Testis (tissue), 3 donors: ENCODE results near the gene FNDC5. TPM values are rescaled to one million over a fixed set of nuclear protein-coding genes. Genes with fewer than 3 reads are reported as not detected.

ENCODE experiments used
- DNase-seq: peaks from one replicate; pipeline ENCODE4 v3.0.0-alpha.2; 2019
- H3K27ac ChIP-seq, 2 donors: fragments of 200-600 bp; sonication (generic); one replicate each; pipeline ENCODE4 v1.5.1; 2019
- H3K27me3 ChIP-seq: fragments of 200-600 bp; sonication (generic); one replicate; pipeline ENCODE4 v1.5.1; 2019
- H3K36me3 ChIP-seq: fragments of 200-600 bp; sonication (generic); one replicate; pipeline ENCODE4 v1.5.1; 2017; ENCODE audit warnings: low read depth; ENCODE audit errors: missing control alignments
- H3K4me1 ChIP-seq: fragments of 200-600 bp; sonication (generic); one replicate; pipeline ENCODE4 v1.5.1; 2019
- H3K4me3 ChIP-seq, 2 donors: fragments of 200-600 bp; sonication (generic); one replicate each; pipeline ENCODE4 v1.5.1; 2017 to 2019
- H3K9me3 ChIP-seq: fragments of 200-600 bp; sonication (generic); one replicate; pipeline ENCODE4 v1.5.1; 2017
- CTCF ChIP-seq, 3 experiments: fragments of 450-650 bp in 2 of 3; fragments of 200-600 bp in 1 of 3; sonication (generic) in 1 of 3; IDR thresholded peaks; one replicate each; pipeline ENCODE4 v1.5.1; 2016 to 2019; ENCODE audit warnings: antibody characterized with exemption in 3 of 3, mild to moderate bottlenecking in 2 of 3, moderate library complexity in 1 of 3
- POLR2A ChIP-seq: fragments of 450-650 bp; IDR thresholded peaks from one replicate; pipeline ENCODE4 v1.6.1; 2017; ENCODE audit warnings: antibody characterized with exemption, mild to moderate bottlenecking, moderate library complexity
- WGBS, 2 donors: methylation state at CpG; one replicate each; pipeline ENCODE4 v1.1.5; 2018; 5-methylcytosine and 5-hydroxymethylcytosine counted together
- intact Hi-C: fragments of 100-400 bp; cut with DNase I; formaldehyde crosslinking; loops from one replicate; pipeline ENCODE4 v1.15.1; 2023; ENCODE audit warnings: low total_unique reads
- polyA plus RNA-seq: library from polyadenylated mRNA; stranded (reverse); fragments of 350-450 nt; fragmentation: Illumina TruSeq; extraction: RNeasy Lipid Tissue Mini Kit (QIAGEN cat#74804); gene quantifications from one replicate; pipeline ENCODE4 v1.2.3, GENCODE V29; 2014; ENCODE audit warnings: low read depth, low replicate concordance; ENCODE audit not compliant: insufficient read depth
- total RNA-seq, 2 donors: library from RNA; depleted of rRNA; stranded (reverse); fragments of >200 nt; gene quantifications; one replicate each; pipeline ENCODE4 v1.2.3, GENCODE V29; 2016

Gene FNDC5
- total and polyA plus RNA-seq, 3 donors from 2014 or later: 9.4 to 16.3 (median 11.3) TPM

- Histone ChIP-seq H3K27ac (no peak overlapping the region), H3K36me3 (no peaks in the 10 kb centered on the region), H3K9me3 (no peaks in the 10 kb centered on the region), H3K27me3 (no peaks in the 10 kb centered on the region), H3K4me1 (peaks cover 11% of the 10 kb centered on the region), H3K4me3 (no peak overlapping the region)
- DNase-seq: no peak
- TF ChIP-seq POLR2A (no peak), CTCF (IDR thresholded peaks at IDR 0.05) (no peak)
- WGBS, 2 donors: 95 to 96% methylated on average over 3 to 9 of the region's 9 CpGs
- intact Hi-C loops: no loop called here
Measured at GRCh38 chr1:32898056-32898455, 27.3 kb upstream of the FNDC5 start.

GRCh38 chr1:32897082-32898049 is 26.7 kb upstream of the FNDC5 start:
- H3K9me3 ChIP-seq: no peaks in the 10 kb centered on the region
- no peak overlapping the region for H3K27ac ChIP-seq
- H3K27me3 ChIP-seq: no peaks in the 10 kb centered on the region
- H3K4me1 ChIP-seq: peaks cover 11% of the 10 kb centered on the region
- H3K4me3 ChIP-seq: no peak overlapping the region
- intact Hi-C loops: no loop called here
- DNase-seq: no peak
- TF ChIP-seq POLR2A (no peak), CTCF (IDR thresholded peaks at IDR 0.05) (no peak)
- 80 to 82% methylated on average over 11 of the region's 11 CpGs for WGBS, 2 donors
- no peaks in the 10 kb centered on the region for H3K36me3 ChIP-seq

GRCh38 chr1:32896451-32896850 is 25.7 kb upstream of the FNDC5 start:
- no peaks in the 10 kb centered on the region for H3K27me3 ChIP-seq
- DNase-seq: no peak
- no peak overlapping the region for H3K4me3 ChIP-seq
- H3K4me1 ChIP-seq: peaks cover 7% of the 10 kb centered on the region
- no peaks in the 10 kb centered on the region for H3K36me3 ChIP-seq
- intact Hi-C loops: no loop called here
- no peak overlapping the region for H3K27ac ChIP-seq
- WGBS, 2 donors: 82 to 84% methylated on average over 3 to 5 of the region's 5 CpGs
- H3K9me3 ChIP-seq: no peaks in the 10 kb centered on the region
- TF ChIP-seq CTCF (IDR thresholded peaks at IDR 0.05) (no peak), POLR2A (no peak)

- Histone ChIP-seq H3K4me1 (peaks cover 7% of the 10 kb centered on the region), H3K9me3 (no peaks in the 10 kb centered on the region), H3K27me3 (no peaks in the 10 kb centered on the region), H3K36me3 (no peaks in the 10 kb centered on the region), H3K27ac (no peak overlapping the region), H3K4me3 (no peak overlapping the region)
- intact Hi-C loops: no loop called here
- DNase-seq: no peak
- WGBS, 2 donors: 92 to 95% methylated on average over 18 to 26 of the region's 26 CpGs
- no peak for TF ChIP-seq POLR2A
- TF ChIP-seq CTCF (IDR thresholded peaks at IDR 0.05): no peak
Measured at GRCh38 chr1:32895325-32896215, 24.9 kb upstream of the FNDC5 start.
